HEK293T (cell line): ENCODE results near the gene MKLN1.

Experiments used
- CTCF ChIA-PET: fragments of 350-600 bp; formaldehyde crosslinking; extraction: SDS; loops from one replicate; lab custom pipeline; 2021; ENCODE audit warnings: antibody characterized with exemption, inconsistent platforms; lab: Yijun Ruan, JAX
- POLR2A ChIA-PET: fragments of 350-600 bp; formaldehyde crosslinking; extraction: SDS; loops from one replicate; lab custom pipeline; 2020; ENCODE audit warnings: antibody characterized with exemption, inconsistent platforms; lab: Yijun Ruan, JAX
- DNase-seq: peaks from one replicate; pipeline ENCODE4 v3.0.0; 2012; ENCODE audit warnings: mixed read lengths; ENCODE audit errors: extremely low spot score
- ARNT ChIP-seq: fragments of 450-650 bp; IDR thresholded peaks from 2 replicates; pipeline ENCODE4 v1.6.1; 2017; ENCODE audit warnings: mild to moderate bottlenecking
- BHLHE40 ChIP-seq: fragments of 450-650 bp; IDR thresholded peaks from 2 replicates; pipeline ENCODE4 v1.6.1; 2016; ENCODE audit warnings: mild to moderate bottlenecking, moderate library complexity, borderline replicate concordance
- CTBP1 ChIP-seq: fragments of 450-650 bp; IDR thresholded peaks from 2 replicates; pipeline ENCODE4 v1.6.1; 2016; ENCODE audit warnings: borderline replicate concordance
- ELF4 ChIP-seq: fragments of 450-650 bp; IDR thresholded peaks from 2 replicates; pipeline ENCODE4 v1.6.1; 2017; ENCODE audit warnings: antibody characterized with exemption
- FOXA1 ChIP-seq: fragments of 450-650 bp; IDR thresholded peaks from 2 replicates; pipeline ENCODE4 v1.6.1; 2016; ENCODE audit warnings: mild to moderate bottlenecking
- FOXK2 ChIP-seq: fragments of 450-650 bp; IDR thresholded peaks from 2 replicates; pipeline ENCODE4 v1.6.1; 2016; ENCODE audit warnings: mild to moderate bottlenecking
- FOXM1 ChIP-seq: fragments of 450-650 bp; IDR thresholded peaks from 2 replicates; pipeline ENCODE4 v1.6.1; 2017; ENCODE audit warnings: mild to moderate bottlenecking, borderline replicate concordance
- HDGF ChIP-seq: fragments of 450-650 bp; IDR thresholded peaks from 2 replicates; pipeline ENCODE4 v1.6.1; 2017; ENCODE audit warnings: antibody characterized with exemption, borderline replicate concordance
- L3MBTL2 ChIP-seq: fragments of 450-650 bp; conservative IDR thresholded peaks from 2 replicates; pipeline ENCODE4 v1.6.1; 2016; ENCODE audit warnings: mild to moderate bottlenecking
- LEF1 ChIP-seq: fragments of 450-650 bp; IDR thresholded peaks from 2 replicates; pipeline ENCODE4 v1.6.1; 2017; ENCODE audit warnings: mild to moderate bottlenecking, borderline replicate concordance
- NFRKB ChIP-seq: fragments of 450-650 bp; IDR thresholded peaks from 2 replicates; pipeline ENCODE4 v1.6.1; 2016; ENCODE audit warnings: mild to moderate bottlenecking, moderate library complexity
- PKNOX1 ChIP-seq: fragments of 450-650 bp; IDR thresholded peaks from 2 replicates; pipeline ENCODE4 v1.6.1; 2016
- SP1 ChIP-seq: fragments of 450-650 bp; IDR thresholded peaks from 2 replicates; pipeline ENCODE4 v1.6.1; 2017
- SUZ12 ChIP-seq: fragments of 450-650 bp; IDR thresholded peaks from 2 replicates; pipeline ENCODE4 v1.6.1; 2016; ENCODE audit warnings: mild to moderate bottlenecking
- TARDBP ChIP-seq: fragments of 450-650 bp; IDR thresholded peaks from 2 replicates; pipeline ENCODE4 v1.6.1; 2016
- ZNF384 ChIP-seq: fragments of 450-650 bp; IDR thresholded peaks from 2 replicates; pipeline ENCODE4 v1.6.1; 2016

MKLN1 gene

GRCh38 chr7:131320603-131321002 lies 7.1 kb upstream of the MKLN1 start:
- ChIA-PET CTCF (no interaction called here), POLR2A (no interaction called here)
- TF ChIP-seq ZNF384 (no peak), LEF1 (no peak), L3MBTL2 (no peak), NFRKB (no peak), PKNOX1 (no peak), SUZ12 (no peak), ARNT (no peak), FOXK2 (no peak), BHLHE40 (no peak), TARDBP (no peak), HDGF (no peak)
- DNase-seq, result no peak

- no peak for DNase-seq
- ChIA-PET POLR2A (no interaction called here), CTCF (no interaction called here)
- no peak for TF ChIP-seq ZNF384
- TF ChIP-seq PKNOX1, result no peak
- no peak for TF ChIP-seq FOXK2
- TF ChIP-seq L3MBTL2, result no peak
- no peak for TF ChIP-seq FOXA1
- TF ChIP-seq HDGF, result no peak
- no peak for TF ChIP-seq SP1
- no peak for TF ChIP-seq ARNT
- no peak for TF ChIP-seq SUZ12
- TF ChIP-seq BHLHE40, result no peak
- TF ChIP-seq NFRKB, result no peak
- TF ChIP-seq TARDBP, result no peak
These were observed 6.0 kb upstream of the MKLN1 start for GRCh38 chr7:131321656-131322055.

DNA sequence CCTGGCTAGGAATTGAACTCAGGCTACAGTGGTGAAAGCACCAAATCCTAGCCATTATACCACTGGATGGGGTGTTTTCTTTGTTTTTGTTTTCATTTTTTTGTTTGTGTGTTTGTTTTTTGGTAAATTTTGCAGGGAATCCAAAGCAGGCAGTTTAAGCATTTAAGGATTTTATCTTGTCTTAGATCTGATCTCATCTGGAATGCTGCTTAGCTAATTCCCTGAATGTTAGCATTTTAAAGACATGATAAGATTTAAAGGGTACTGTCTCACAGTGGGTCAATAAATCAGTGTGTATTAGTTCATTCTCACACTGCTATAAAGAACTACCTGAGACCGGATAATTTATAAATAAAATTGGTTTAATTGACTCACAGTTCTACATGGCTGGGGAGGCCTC lies 5.6 kb upstream of the MKLN1 start:
- no peak for TF ChIP-seq LEF1
- TF ChIP-seq CTBP1, result no peak
- no peak for TF ChIP-seq PKNOX1
- TF ChIP-seq ZNF384, result no peak
- TF ChIP-seq FOXM1, result no peak
- no peak for TF ChIP-seq HDGF
- TF ChIP-seq NFRKB, result no peak
- no peak for TF ChIP-seq SP1
- CTCF ChIA-PET, result no interaction called here
- POLR2A ChIA-PET, result no interaction called here
- no peak for DNase-seq

DNA sequence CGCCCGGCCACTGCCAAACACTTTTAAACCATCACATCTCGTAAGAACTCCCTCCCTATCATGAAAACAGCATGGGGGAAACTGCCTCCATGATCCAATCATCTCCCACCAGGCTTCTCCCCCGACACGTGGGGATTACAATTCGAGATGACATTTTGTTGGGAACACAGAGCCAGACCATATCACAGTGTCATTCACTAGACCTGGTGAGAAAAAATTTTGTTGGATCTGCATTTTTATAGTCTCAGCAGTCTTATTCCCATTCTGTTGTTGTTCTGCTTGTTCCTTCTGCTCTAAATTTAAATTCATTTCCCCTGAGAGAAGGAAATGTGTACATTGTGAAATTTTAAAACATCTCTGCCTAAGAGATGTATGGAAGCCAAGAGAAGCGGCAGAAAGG lies 4.8 kb upstream of the MKLN1 start:
- TF ChIP-seq TARDBP (no peak), FOXM1 (no peak), FOXA1 (no peak), SUZ12 (no peak), NFRKB (no peak), L3MBTL2 (no peak), PKNOX1 (no peak), LEF1 (no peak), HDGF (no peak), CTBP1 (no peak)
- ChIA-PET CTCF (no interaction called here), POLR2A (no interaction called here)

GRCh38 chr7:131325179-131325840 lies 2.4 kb upstream of the MKLN1 start:
- no peak for DNase-seq
- TF ChIP-seq TARDBP (no peak), SP1 (no peak), ZNF384 (no peak), SUZ12 (no peak), ELF4 (no peak), FOXK2 (no peak), L3MBTL2 (no peak), PKNOX1 (no peak), ARNT (no peak), FOXA1 (no peak), LEF1 (no peak), FOXM1 (no peak), NFRKB (no peak), HDGF (no peak), CTBP1 (no peak), BHLHE40 (no peak)
- ChIA-PET CTCF (interaction anchor here (0.7 kb wide), 1 partner anchor 218 kb away, joined by 3 read pairs; no protein-coding TSS in a partner anchor), POLR2A (interaction anchor here (0.9 kb wide), 1 partner anchor 70 kb away, joined by 3 read pairs; no protein-coding TSS in a partner anchor)

More for the DNA sequence above, 4.8 kb upstream of the MKLN1 start:
- no peak for DNase-seq
